ENCODE data around the gene YIPF2.

Gene YIPF2

GRCh38 chr19:10892256-10892655 lies 36.2 kb downstream of the YIPF2 start:
- no peak for TF ChIP-seq CTCF (IDR thresholded peaks at IDR 0.05; ENCODE audit: low read length, missing control alignments)
- no peak for DNase-seq (ENCODE audit: low read depth)
- no peak overlapping the region for H3K4me3 ChIP-seq (replicated peaks; ENCODE audit: low read depth, low read length)

GRCh38 chr19:10891405-10892086 lies 36.9 kb downstream of the YIPF2 start:
- TF ChIP-seq CTCF (IDR thresholded peaks at IDR 0.05; ENCODE audit: low read length, missing control alignments) = no peak
- no peak overlapping the region for H3K4me3 ChIP-seq (replicated peaks; ENCODE audit: low read depth, low read length)
- no peak for DNase-seq (ENCODE audit: low read depth)

- TF ChIP-seq CTCF (IDR thresholded peaks at IDR 0.05; ENCODE audit: low read length, missing control alignments) = no peak
- DNase-seq (ENCODE audit: low read depth) = no peak
These were observed 38.6 kb downstream of the YIPF2 start for GRCh38 chr19:10889880-10890279.

GRCh38 chr19:10888421-10888866 lies 40.0 kb downstream of the YIPF2 start:
- H3K4me3 ChIP-seq (replicated peaks; ENCODE audit: low read depth, low read length) = no peak overlapping the region
- TF ChIP-seq CTCF (IDR thresholded peaks at IDR 0.05; ENCODE audit: low read length, missing control alignments) = no peak
- DNase-seq (ENCODE audit: low read depth) = no peak

More at GRCh38 chr19:10889880-10890279, 38.6 kb downstream of the YIPF2 start:
- no peak overlapping the region for H3K4me3 ChIP-seq (replicated peaks; ENCODE audit: low read depth, low read length)

GRCh38 chr19:10887616-10888367 lies 40.6 kb downstream of the YIPF2 start:
- TF ChIP-seq CTCF (IDR thresholded peaks at IDR 0.05; ENCODE audit: low read length, missing control alignments) = no peak
- no peak overlapping the region for H3K4me3 ChIP-seq (replicated peaks; ENCODE audit: low read depth, low read length)

GRCh38 chr19:10885201-10886169 lies 43.0 kb downstream of the YIPF2 start:
- no peak overlapping the region for H3K4me3 ChIP-seq (replicated peaks; ENCODE audit: low read depth, low read length)
- no peak for DNase-seq (ENCODE audit: low read depth)
- no peak for TF ChIP-seq CTCF (IDR thresholded peaks at IDR 0.05; ENCODE audit: low read length, missing control alignments)

More at GRCh38 chr19:10887616-10888367, 40.6 kb downstream of the YIPF2 start:
- no peak for DNase-seq (ENCODE audit: low read depth)

Data from fibroblast of pulmonary artery (primary cell).